IMR-90 (cell line): ENCODE results near the gene KRTAP4-8. TPM values are rescaled to one million over a fixed set of nuclear protein-coding genes. Genes with fewer than 3 reads are reported as not detected.
"Not testable (repeated sequence)": the region's sequence is repeated elsewhere in the genome, so short reads cannot be mapped to it uniquely, and the experiment has no call there.

Source experiments
- ATAC-seq: fragments of 200-7000 bp; cut with Tn5 transposase; 2 replicates; pipeline ENCODE4 v1.9.1; 2020; ENCODE audit warnings: low read depth, mild to moderate bottlenecking, moderate library complexity
- BruUV-seq: library from RNA; stranded (reverse); fragments of 400-500 nt; replicated peaks from 2 replicates; lab custom pipeline; 2021; lab: Mats Ljungman, UMichigan
- CTCF ChIA-PET: fragments of 300-600 bp; formaldehyde crosslinking; extraction: SDS; loops from one replicate; lab custom pipeline; 2021; ENCODE audit warnings: antibody characterized with exemption; lab: Yijun Ruan, JAX
- POLR2A ChIA-PET: fragments of 300-600 bp; sonication (Branson Sonifier 250); formaldehyde crosslinking; loops from one replicate; lab custom pipeline; 2022; ENCODE audit warnings: antibody characterized with exemption; ENCODE audit not compliant: unreplicated experiment; lab: Charles Lee
- DNase-seq: peaks from one replicate; pipeline ENCODE4 v3.0.0; 2013
- H2AFZ ChIP-seq: replicated peaks from 2 replicates; pipeline ENCODE3; 2013; ENCODE audit warnings: low read length, mild to moderate bottlenecking; ENCODE audit not compliant: poor library complexity
- H2AK5ac ChIP-seq: 2 replicates; pipeline ENCODE4 v1.6.1; 2013; ENCODE audit warnings: low read depth, low read length, inconsistent platforms
- H2AK9ac ChIP-seq: replicated peaks from 2 replicates; pipeline ENCODE3; 2013; ENCODE audit warnings: mild to moderate bottlenecking, low read depth, low read length, moderate library complexity; ENCODE audit not compliant: poor library complexity
- H2BK120ac ChIP-seq: 2 replicates; pipeline ENCODE4 v1.6.1; 2013; ENCODE audit warnings: low read depth, low read length, inconsistent platforms
- H2BK15ac ChIP-seq: 3 replicates; pipeline ENCODE4 v1.6.1; 2013; ENCODE audit warnings: low read depth, low read length, inconsistent platforms
- H2BK20ac ChIP-seq: 2 replicates; pipeline ENCODE4 v1.6.1; 2013; ENCODE audit warnings: low read depth, mild to moderate bottlenecking, inconsistent platforms, low read length, moderate library complexity
- H2BK5ac ChIP-seq: 2 replicates; pipeline ENCODE4 v1.6.1; 2013; ENCODE audit warnings: mild to moderate bottlenecking, low read depth, low read length, inconsistent platforms; ENCODE audit not compliant: poor library complexity, severe bottlenecking
- H3K14ac ChIP-seq: replicated peaks from 2 replicates; pipeline ENCODE4 v1.6.1; 2013; ENCODE audit warnings: low read depth, low read length, inconsistent platforms
- H3K18ac ChIP-seq: 2 replicates; pipeline ENCODE4 v1.6.1; 2013; ENCODE audit warnings: low read depth, low read length, control low read depth
- H3K23ac ChIP-seq: 2 replicates; pipeline ENCODE4 v1.6.1; 2013; ENCODE audit warnings: low read depth, low read length, inconsistent platforms
- H3K27ac ChIP-seq: 2 replicates; pipeline ENCODE4 v1.5.1; 2013; ENCODE audit warnings: mild to moderate bottlenecking, control low read depth, low read length; ENCODE audit not compliant: insufficient read depth
- H3K27me3 ChIP-seq: 2 replicates; pipeline ENCODE4 v1.6.1; 2013; ENCODE audit warnings: low read length; ENCODE audit not compliant: control insufficient read depth, insufficient read depth
- H3K36me3 ChIP-seq: 2 replicates; pipeline ENCODE4 v1.6.1; 2013; ENCODE audit warnings: low read length, mixed read lengths; ENCODE audit not compliant: control insufficient read depth, insufficient read depth
- H3K4ac ChIP-seq: 2 replicates; pipeline ENCODE4 v1.6.1; 2013; ENCODE audit warnings: low read depth, low read length, inconsistent platforms
- H3K4me1 ChIP-seq: 2 replicates; pipeline ENCODE4 v1.6.1; 2013; ENCODE audit warnings: low read length, mixed read lengths; ENCODE audit not compliant: control insufficient read depth, insufficient read depth
- H3K4me2 ChIP-seq: 2 replicates; pipeline ENCODE4 v1.6.1; 2013; ENCODE audit warnings: low read depth, mild to moderate bottlenecking, control low read depth, low read length, moderate library complexity
- H3K4me3 ChIP-seq: 2 replicates; pipeline ENCODE4 v1.5.1; 2013; ENCODE audit warnings: low read depth, mild to moderate bottlenecking, control low read depth, low read length, moderate library complexity; ENCODE audit not compliant: insufficient read depth
- H3K56ac ChIP-seq: 2 replicates; pipeline ENCODE4 v1.6.1; 2013; ENCODE audit warnings: low read length, inconsistent platforms; ENCODE audit not compliant: insufficient read depth; ENCODE audit errors: extremely low read depth
- H3K79me1 ChIP-seq, 2 experiments: 2 replicates each; pipeline ENCODE4 v1.6.1; 2013; ENCODE audit warnings: low read length in 2 of 2, inconsistent platforms in 1 of 2, low read depth in 1 of 2
- H3K9ac ChIP-seq: 2 replicates; pipeline ENCODE4 v1.6.1; 2013; ENCODE audit warnings: low read depth, low read length, control low read depth
- H3K9me1 ChIP-seq: 2 replicates; pipeline ENCODE4 v1.6.1; 2013; ENCODE audit warnings: low read length, inconsistent platforms; ENCODE audit not compliant: insufficient read depth
- H3K9me3 ChIP-seq: 2 replicates; pipeline ENCODE4 v1.6.1; 2013; ENCODE audit warnings: low read length; ENCODE audit not compliant: control insufficient read depth, insufficient read depth
- H4K20me1 ChIP-seq: 2 replicates; pipeline ENCODE4 v1.6.1; 2013; ENCODE audit warnings: low read length, inconsistent platforms; ENCODE audit not compliant: insufficient read depth
- H4K5ac ChIP-seq: 2 replicates; pipeline ENCODE4 v1.6.1; 2013; ENCODE audit warnings: mild to moderate bottlenecking, low read depth, low read length, control low read depth
- H4K8ac ChIP-seq, 2 experiments: 2 replicates each; pipeline ENCODE4 v1.6.1; 2013; ENCODE audit warnings: low read depth in 2 of 2, low read length in 2 of 2, control low read depth in 1 of 2, inconsistent platforms in 1 of 2
- H4K91ac ChIP-seq: 2 replicates; pipeline ENCODE4 v1.6.1; 2013; ENCODE audit warnings: low read depth, low read length, inconsistent platforms; ENCODE audit not compliant: insufficient read depth
- CEBPB ChIP-seq: IDR thresholded peaks from 2 replicates; pipeline ENCODE4 v1.6.1; 2012; ENCODE audit warnings: low read depth, low read length, improper control_type of control experiment
- FOS ChIP-seq: fragments of 150-350 bp; IDR thresholded peaks from 2 replicates; pipeline ENCODE4 v1.6.1; 2016; ENCODE audit warnings: low read depth, low read length
- WGBS, 2 experiments: methylation state at CpG; one replicate each; pipeline versions ENCODE4 v1.1.5 to v1.1.7; 2013; ENCODE audit warnings: missing lambda C conversion rate in 2 of 2; ENCODE audit not compliant: insufficient read length in 1 of 2; ENCODE audit errors: extremely low coverage in 2 of 2; 5-methylcytosine and 5-hydroxymethylcytosine counted together
- dilution Hi-C: fragments of 300-500 bp; cut with HindIII; formaldehyde crosslinking; loops from one replicate; pipeline ENCODE4 v1.14.3; 2018; ENCODE audit warnings: low sequenced_read_pairs; ENCODE audit not compliant: unreplicated experiment
- in situ Hi-C: fragments of 300-500 bp; cut with MboI; formaldehyde crosslinking; loops from 3 replicates; pipeline ENCODE4 v1.14.3; 2019; ENCODE audit warnings: low sequenced_read_pairs, inconsistent platforms, mixed read lengths
- intact Hi-C: fragments of 100-400 bp; cut with micrococcal nuclease; formaldehyde crosslinking; loops from 2 replicates; pipeline ENCODE4 v1.10.0; 2022
- polyA plus RNA-seq, 3 experiments: library from polyadenylated mRNA; depleted of rRNA; stranded (reverse); fragments of >200 nt; gene quantifications; 2 replicates each; pipeline ENCODE4 v1.2.3, GENCODE V29; 2012; ENCODE audit warnings: low replicate concordance in 1 of 3
- total RNA-seq: library from RNA; depleted of rRNA; stranded (reverse); fragments of >200 nt; gene quantifications from 2 replicates; pipeline ENCODE4 v1.2.3, GENCODE V29; 2012

Gene KRTAP4-8
- total and polyA plus RNA-seq, 2 of the 4 experiments (the other 2 are of a cell fraction) = not detected

DNA sequence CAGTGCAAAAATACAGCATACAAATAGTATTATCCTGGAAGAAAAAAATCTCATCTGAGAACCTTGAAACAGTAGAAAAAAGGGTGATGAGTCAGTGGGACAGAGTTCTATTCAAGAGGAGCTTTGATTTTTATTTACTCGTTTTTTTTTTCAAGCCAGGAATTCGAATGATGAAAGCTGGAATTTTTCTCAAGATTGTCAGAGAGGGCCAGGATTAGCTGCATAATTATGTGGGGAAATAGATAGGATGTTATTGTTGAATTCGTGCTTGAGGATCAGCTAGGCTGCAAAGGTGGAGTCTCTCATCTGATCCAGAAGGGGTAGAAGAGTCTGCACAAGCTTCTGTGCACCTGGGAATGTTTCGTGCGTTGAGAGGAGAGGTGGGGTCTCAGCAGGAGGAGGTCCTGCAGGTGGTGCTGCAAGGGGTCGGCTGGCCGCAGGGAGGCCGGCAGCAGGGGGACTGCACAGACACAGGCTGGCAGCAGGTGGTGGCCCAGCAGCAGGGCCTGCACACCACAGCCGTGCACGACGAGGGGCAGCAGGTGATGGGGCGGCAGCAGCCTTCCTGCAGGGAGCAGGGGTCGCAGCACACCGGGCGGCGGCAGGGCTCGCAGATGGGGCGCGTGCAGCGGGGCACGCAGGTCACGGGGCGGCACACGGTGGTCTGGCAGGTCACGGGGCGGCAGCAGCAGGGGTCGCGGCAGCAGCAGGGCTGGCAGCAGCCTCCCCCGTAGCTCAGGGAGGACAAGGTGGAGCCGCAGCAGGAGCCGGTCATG is 38.5 kb downstream of the KRTAP4-8 start:
- Histone ChIP-seq H2BK120ac (peak overlapping the region; percentile 99), H3K4me1 (peaks cover 16% of the 10 kb centered on the region)
- dilution Hi-C loops = not testable (repeated sequence)

More for the DNA sequence above, 38.5 kb downstream of the KRTAP4-8 start:
- TF ChIP-seq CEBPB = peak; percentile 74
- 0 out of 2 replicates have a peak, but pooled peaks have one; percentile 47 for TF ChIP-seq FOS
- peak overlapping the region; percentile 93; the same call in 1 of the 2 replicates for H3K23ac ChIP-seq
- H3K4me3 ChIP-seq, in situ Hi-C loops, H2AFZ ChIP-seq, H2AK9ac ChIP-seq, H3K9me3 ChIP-seq, H3K27me3 ChIP-seq, H3K36me3 ChIP-seq, H3K79me1 ChIP-seq, H3K9me1 ChIP-seq, H4K20me1 ChIP-seq: not testable (repeated sequence)
- peak overlapping the region; percentile 55; the same call in 1 of the 2 replicates for H3K9ac ChIP-seq
- H4K5ac ChIP-seq = peak overlapping the region; percentile 91; the same call in 1 of the 2 replicates
- intact Hi-C loops = loop anchor here (2.0 to 5.0 kb wide), 6 partner anchors 102 to 588 kb away; no protein-coding TSS in a partner anchor
- WGBS, 2 experiments = 0% methylated on average over 1 of the region's 31 CpGs; no CpG with 5 or more reads in 1 of the 2 experiments
- H3K27ac ChIP-seq = peak overlapping the region; percentile 94
- H3K18ac ChIP-seq = peak overlapping the region; percentile 76
- H4K8ac ChIP-seq = peak overlapping the region; percentile 10 to 67
- peak overlapping the region; percentile 72 for H3K4me2 ChIP-seq
- H2BK20ac ChIP-seq = peak overlapping the region; percentile 98
- peak overlapping the region; percentile 79; the same call in 1 of the 2 replicates for H3K14ac ChIP-seq
- H4K91ac ChIP-seq = peak overlapping the region; percentile 89
- DNase-seq (peak; percentile 94), ATAC-seq (peak; percentile 35)
- H2AK5ac ChIP-seq = peak overlapping the region; percentile 93
- ChIA-PET POLR2A (interaction anchor here (0.6 to 3.0 kb wide), 3 partner anchors 11 to 510 kb away, joined by 3 to 12 read pairs (median 5); no protein-coding TSS in a partner anchor), CTCF (interaction anchor here (0.7 to 2.1 kb wide), 2 partner anchors 254 to 263 kb away, joined by 3 to 7 read pairs; no protein-coding TSS in a partner anchor)
- H2BK5ac ChIP-seq = peak overlapping the region; percentile 98
- peak overlapping the region; percentile 25; the same call in 1 of the 3 replicates for H2BK15ac ChIP-seq
- H3K4ac ChIP-seq = peak overlapping the region; percentile 93
- BruUV-seq = TSS peak; percentile 81
- H3K56ac ChIP-seq = peak overlapping the region; percentile 71; the same call in 1 of the 2 replicates
